HG03460 (cell line): Measurements from ENCODE around the gene PCBP4.

Source experiments
- ATAC-seq: cut with Tn5 transposase; IDR thresholded peaks from one replicate; pipeline ENCODE4 v1.9.1; 2021; ENCODE audit not compliant: unreplicated experiment

The PCBP4 gene

GRCh38 chr3:51967384-51968169 is at the start of gene PCBP4:
PCBP4 (minus strand) TSS chr3:51967454; CDS start chr3:51961240, 6,214 bp downstream.
- no peak for ATAC-seq

- ATAC-seq: no peak
These were observed 48.4 kb upstream of the PCBP4 start for GRCh38 chr3:52015438-52016228.

GRCh38 chr3:52014613-52015012 is 47.4 kb upstream of the PCBP4 start:
- no peak for ATAC-seq

GRCh38 chr3:52013802-52014598 is 46.7 kb upstream of the PCBP4 start:
- ATAC-seq: no peak

GRCh38 chr3:52012699-52013098 is 45.4 kb upstream of the PCBP4 start:
- no peak for ATAC-seq

- ATAC-seq: no peak
These were observed 43.2 kb upstream of the PCBP4 start for GRCh38 chr3:52010431-52010830.

GRCh38 chr3:52007291-52007690 is 40.0 kb upstream of the PCBP4 start:
- no peak for ATAC-seq

GRCh38 chr3:52006820-52007133 is 39.5 kb upstream of the PCBP4 start:
- ATAC-seq: no peak

- no peak for ATAC-seq
These were observed 39.0 kb upstream of the PCBP4 start for GRCh38 chr3:52006017-52006819.

- ATAC-seq: no peak
These were observed 38.3 kb upstream of the PCBP4 start for GRCh38 chr3:52005571-52005986.

- no peak for ATAC-seq
These were observed 37.7 kb upstream of the PCBP4 start for GRCh38 chr3:52004906-52005395.

GRCh38 chr3:52004163-52004787 is 37.0 kb upstream of the PCBP4 start:
- ATAC-seq: no peak

- no peak for ATAC-seq
These were observed 35.5 kb upstream of the PCBP4 start for GRCh38 chr3:52002748-52003147.

- ATAC-seq: peak; percentile 74
These were observed 34.3 kb upstream of the PCBP4 start for GRCh38 chr3:52001443-52001974.

GRCh38 chr3:51999846-52000245 is 32.6 kb upstream of the PCBP4 start:
- ATAC-seq: no peak

- ATAC-seq: no peak
These were observed 31.5 kb upstream of the PCBP4 start for GRCh38 chr3:51998774-51999173.

GRCh38 chr3:51997935-51998596 is 30.8 kb upstream of the PCBP4 start:
- ATAC-seq: no peak

- no peak for ATAC-seq
These were observed 29.9 kb upstream of the PCBP4 start for GRCh38 chr3:51997172-51997571.
